ENCODE data around the gene MPC1L.

MPC1L gene

GRCh38 chrX:40632199-40632598 lies 9.0 kb downstream of the MPC1L start:
- DNase-seq (ENCODE audit: low spot score): no peak

- DNase-seq (ENCODE audit: low spot score): no peak
Measured at GRCh38 chrX:40637687-40638086, 14.5 kb downstream of the MPC1L start.

- DNase-seq (ENCODE audit: low spot score): no peak
Measured at GRCh38 chrX:40644176-40644575, 20.9 kb downstream of the MPC1L start.

GRCh38 chrX:40644821-40645358 lies 21.7 kb downstream of the MPC1L start:
- peak; percentile 29 for DNase-seq (ENCODE audit: low spot score)

DNA sequence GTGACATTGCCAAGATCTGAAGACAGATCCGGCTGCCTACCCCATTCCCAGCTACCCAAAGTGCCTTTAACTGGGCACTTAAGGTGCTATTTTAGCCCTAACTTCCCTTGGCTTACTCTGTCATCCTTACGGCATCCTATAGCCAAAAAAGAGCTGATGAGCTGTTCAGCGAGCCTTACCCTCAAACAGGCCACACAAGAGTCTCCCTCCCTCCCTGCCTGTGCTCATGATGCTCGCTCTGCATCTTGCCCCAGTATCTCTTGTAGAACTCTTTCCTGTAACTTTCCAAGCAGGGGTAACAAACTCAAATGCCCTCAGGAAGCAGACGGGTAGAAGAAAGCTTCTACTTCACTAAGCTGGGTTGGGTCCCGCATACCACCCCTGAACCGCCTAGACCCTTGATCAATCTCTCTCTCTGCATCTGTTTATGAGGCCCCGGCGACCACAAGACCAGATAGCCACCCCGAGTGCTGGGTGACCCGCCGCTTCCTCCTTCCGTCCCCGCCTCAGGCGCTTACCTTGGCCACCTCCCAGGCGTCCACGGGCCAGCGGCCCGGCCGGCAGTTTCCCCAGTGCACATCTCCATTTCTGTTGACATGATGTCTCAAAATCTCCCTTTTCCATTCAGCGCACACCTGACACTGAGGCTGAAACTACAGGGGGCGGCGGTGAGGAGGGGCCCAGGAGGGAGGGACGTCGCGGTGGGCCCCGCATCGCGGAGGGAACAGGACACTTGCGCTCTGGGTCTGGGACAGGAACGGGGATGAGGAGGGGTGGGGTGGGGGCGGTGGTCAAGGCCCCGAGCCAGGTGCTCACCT lies 23.5 kb downstream of the MPC1L start:
- DNase-seq (ENCODE audit: low spot score): no peak

DNA sequence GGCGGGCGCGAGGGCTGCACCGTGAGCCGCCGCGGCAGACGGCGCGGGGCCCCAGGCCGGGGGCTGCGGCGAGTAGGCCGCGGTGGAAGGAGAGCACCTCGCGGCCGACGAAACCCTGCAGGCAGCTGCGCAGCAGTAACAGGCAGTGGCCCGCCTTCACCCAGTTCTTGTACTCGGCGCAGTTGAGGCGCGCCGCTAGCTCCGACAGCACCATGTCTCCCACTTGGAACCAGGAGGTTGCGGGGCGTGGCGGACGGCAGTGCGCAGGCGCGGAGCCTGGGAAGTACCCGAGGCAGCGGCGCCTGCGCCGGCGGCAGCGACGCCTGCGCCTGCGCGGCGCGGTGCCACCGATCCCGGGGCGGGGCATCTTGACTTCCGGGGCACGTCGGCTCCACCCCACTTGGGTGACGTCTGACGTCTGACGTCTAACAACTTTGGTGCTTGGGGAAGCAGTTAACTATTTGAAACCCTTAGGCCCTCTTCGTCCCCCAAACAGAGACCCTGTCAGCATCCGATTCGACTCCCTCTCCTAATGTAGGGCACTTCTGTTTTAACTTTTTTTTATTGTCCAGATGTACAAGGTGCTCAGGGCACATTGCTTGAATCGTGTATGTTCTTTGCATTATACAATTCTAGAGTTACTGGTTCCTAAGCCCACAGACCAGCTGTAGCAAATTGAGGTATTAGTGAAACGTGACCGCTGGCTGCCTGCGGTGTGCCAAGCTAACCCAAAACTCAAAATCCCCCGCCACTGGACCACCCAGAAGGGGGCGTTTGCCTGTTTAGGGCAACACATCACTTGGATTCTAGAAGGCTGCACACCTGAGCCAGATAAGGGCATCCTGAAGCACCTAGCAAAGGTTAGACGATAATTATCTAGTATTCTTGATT lies 24.3 kb downstream of the MPC1L start, which contains the start of gene CXorf38:
CXorf38 (minus strand) TSS at position 255 of the 891 bp plus-strand sequence; CDS start at position 214, 41 bp downstream.
- DNase-seq (ENCODE audit: low spot score): peak; percentile 87

DNA sequence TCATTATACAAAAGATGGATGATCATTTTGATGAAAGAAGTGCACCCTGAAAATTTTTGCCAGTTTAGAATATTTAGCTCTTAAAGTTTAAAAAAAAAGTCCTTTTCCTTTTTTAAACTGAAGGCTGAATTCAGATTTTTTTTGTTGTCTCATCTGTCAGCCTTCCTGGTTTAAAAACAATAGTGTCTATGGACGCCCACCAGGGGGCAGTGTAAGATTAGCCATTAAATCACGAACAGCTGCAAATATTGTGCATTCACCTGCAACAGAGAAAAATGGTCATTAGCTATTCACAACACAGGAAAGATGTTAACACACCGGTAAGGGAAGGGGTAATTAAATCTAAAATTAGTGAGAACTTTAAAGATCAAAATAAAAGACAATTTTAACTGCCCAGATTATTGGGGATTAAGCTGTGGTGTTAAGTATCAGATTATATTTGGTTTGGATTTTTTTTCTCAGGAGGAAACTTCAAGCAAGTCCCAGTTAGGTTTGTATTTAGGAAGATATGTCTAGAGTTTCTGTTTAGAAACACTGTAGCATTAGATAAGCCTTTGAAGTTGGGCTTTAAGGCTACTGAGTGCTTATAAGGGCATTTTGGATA lies 28.5 kb downstream of the MPC1L start:
- peak; percentile 50 for DNase-seq (ENCODE audit: low spot score)

DNA sequence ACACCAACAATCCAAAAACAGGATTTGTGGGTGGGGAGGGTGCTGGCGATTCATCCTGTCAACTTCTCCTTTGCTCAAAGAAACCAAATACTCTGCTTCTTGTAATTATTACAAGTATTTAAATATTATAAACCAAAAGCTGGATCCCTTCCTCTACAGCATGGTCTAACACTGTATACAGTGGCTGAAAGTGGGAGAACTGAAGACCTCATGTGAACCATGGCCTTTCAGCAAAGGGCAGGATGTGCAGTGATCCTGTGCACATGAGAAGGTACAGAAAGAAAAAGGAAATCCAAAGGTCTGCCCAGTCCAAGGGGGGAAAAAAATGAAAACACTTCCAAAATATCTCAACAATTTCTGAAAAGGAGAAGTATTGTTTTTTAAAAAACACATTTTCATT lies 29.4 kb downstream of the MPC1L start:
- no peak for DNase-seq (ENCODE audit: low spot score)

- no peak for DNase-seq (ENCODE audit: low spot score)
Measured at GRCh38 chrX:40653535-40653934, 30.3 kb downstream of the MPC1L start.

DNA sequence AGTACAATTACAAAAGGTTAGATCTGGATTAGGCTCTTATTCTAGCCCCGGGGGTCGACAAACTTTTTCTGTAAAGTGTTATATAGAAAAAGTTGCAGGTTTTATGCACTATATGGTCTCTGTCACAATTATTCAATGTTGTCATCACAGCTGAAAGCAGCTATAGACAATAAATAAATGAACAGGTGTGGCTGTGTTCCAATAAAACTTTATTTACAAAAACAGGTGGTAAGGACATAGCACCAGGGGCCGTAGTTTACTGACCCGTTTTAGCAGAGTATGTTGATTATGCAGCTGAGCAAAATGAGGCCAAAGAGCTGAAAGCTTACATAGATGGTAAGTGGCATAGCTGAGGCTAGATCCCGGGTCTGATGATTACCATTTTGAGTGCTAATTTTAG lies 37.2 kb downstream of the MPC1L start:
- DNase-seq (ENCODE audit: low spot score): no peak

GRCh38 chrX:40661489-40661888 lies 38.3 kb downstream of the MPC1L start:
- DNase-seq (ENCODE audit: low spot score): no peak

DNA sequence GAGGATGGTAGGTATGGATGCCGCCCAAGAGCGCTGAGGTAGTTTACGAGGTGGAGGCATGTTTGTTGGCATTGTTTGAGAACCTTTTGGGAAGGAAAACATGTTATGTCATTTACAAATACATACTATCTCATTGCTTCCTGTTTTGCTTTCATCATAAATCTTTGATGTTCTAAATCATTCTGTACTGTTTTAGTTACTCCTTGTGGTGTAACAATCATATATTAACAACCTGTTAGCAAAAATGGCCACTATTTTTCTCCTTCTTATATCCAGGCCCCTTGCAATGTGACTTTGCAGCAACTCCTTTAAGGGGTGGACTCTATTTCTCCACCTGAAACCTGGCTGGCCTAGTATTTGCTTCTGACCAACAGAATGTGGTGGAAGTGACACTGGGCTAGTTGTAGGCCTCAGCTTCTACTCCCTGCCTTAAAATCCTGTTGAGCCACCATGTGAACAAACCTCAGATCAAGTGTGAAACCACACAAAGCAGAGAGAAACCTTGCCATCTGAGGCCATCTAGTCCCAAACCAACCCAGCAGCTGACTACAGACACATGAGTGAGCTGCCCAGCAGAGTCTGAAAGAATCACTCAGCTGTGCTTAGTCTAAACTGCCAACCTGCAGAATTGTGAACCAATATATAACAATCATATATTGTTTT lies 40.0 kb downstream of the MPC1L start:
- no peak for DNase-seq (ENCODE audit: low spot score)

GRCh38 chrX:40663880-40664630 lies 40.8 kb downstream of the MPC1L start:
- no peak for DNase-seq (ENCODE audit: low spot score)

GRCh38 chrX:40671126-40671525 lies 47.9 kb downstream of the MPC1L start:
- DNase-seq (ENCODE audit: low spot score): no peak

Measured in putamen (tissue), 1 donor.